ENCODE results near the gene EVX2. TPM values are rescaled to one million over a fixed set of nuclear protein-coding genes. Genes with fewer than 3 reads are reported as not detected.

The EVX2 gene
- polyA plus RNA-seq, 1 donor from 2014 or later, result not detected

GRCh38 chr2:176128172-176128981, 44.6 kb upstream of the EVX2 start:
- Histone ChIP-seq H3K4me2 (ENCODE audit: low read length) (no peak overlapping the region), H3K27me3 (ENCODE audit: insufficient read depth, low read depth, low read length) (peaks cover 97% of the 10 kb centered on the region), H3K27ac (ENCODE audit: low read length) (no peak overlapping the region), H3K9me2 (ENCODE audit: insufficient read depth, low read length) (no peaks in the 10 kb centered on the region), H3K9me3 (ENCODE audit: low read length) (no peaks in the 10 kb centered on the region), H3K9ac (ENCODE audit: low read length) (no peak overlapping the region), H4K20me1 (ENCODE audit: insufficient read depth) (no peaks in the 10 kb centered on the region), H3K79me2 (replicated peaks; ENCODE audit: insufficient read depth, low read length) (no peaks in the 10 kb centered on the region), H2AFZ (ENCODE audit: low read depth, low read length) (no peak overlapping the region), H3K4me3 (ENCODE audit: low read length) (no peak overlapping the region), H3F3A (ENCODE audit: insufficient read depth, low read length, poor library complexity, severe bottlenecking) (no peaks in the 10 kb centered on the region), H3K36me3 (ENCODE audit: insufficient read depth, low read length) (no peaks in the 10 kb centered on the region)
- TF ChIP-seq SMC3 (conservative IDR thresholded peaks at IDR 0.05; ENCODE audit: poor library complexity) (no peak), POLR2AphosphoS5 (IDR thresholded peaks at IDR 0.05) (peak; percentile 28)

DNA sequence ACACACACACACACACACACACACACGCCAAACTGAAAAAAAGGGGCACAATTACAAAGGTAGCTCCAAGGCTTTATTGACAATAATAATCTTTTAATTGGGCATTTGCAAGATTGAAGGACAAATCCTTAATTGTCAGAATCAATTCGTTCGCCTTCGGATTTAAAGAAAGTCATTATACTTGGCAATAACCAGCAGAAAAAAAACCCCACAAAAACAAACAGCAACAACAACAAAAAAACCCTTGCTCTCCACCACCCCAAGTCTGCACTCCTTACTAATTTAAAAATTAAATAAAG, 44.0 kb upstream of the EVX2 start:
- Histone ChIP-seq H3K27me3 (ENCODE audit: insufficient read depth, low read depth, low read length) (peaks cover 97% of the 10 kb centered on the region), H4K20me1 (ENCODE audit: insufficient read depth) (no peaks in the 10 kb centered on the region), H3K9me2 (ENCODE audit: insufficient read depth, low read length) (no peaks in the 10 kb centered on the region), H3K36me3 (ENCODE audit: insufficient read depth, low read length) (no peaks in the 10 kb centered on the region), H2AFZ (ENCODE audit: low read depth, low read length) (no peak overlapping the region), H3K4me3 (ENCODE audit: low read length) (no peak overlapping the region), H3K27ac (ENCODE audit: low read length) (no peak overlapping the region), H3K9me3 (ENCODE audit: low read length) (no peaks in the 10 kb centered on the region), H3F3A (ENCODE audit: insufficient read depth, low read length, poor library complexity, severe bottlenecking) (no peaks in the 10 kb centered on the region), H3K4me2 (ENCODE audit: low read length) (no peak overlapping the region), H3K9ac (ENCODE audit: low read length) (no peak overlapping the region), H3K79me2 (replicated peaks; ENCODE audit: insufficient read depth, low read length) (no peaks in the 10 kb centered on the region)
- TF ChIP-seq CTCF (IDR thresholded peaks at IDR 0.05; ENCODE audit: poor library complexity, severe bottlenecking), result no peak
- TF ChIP-seq EZH2 (IDR thresholded peaks at IDR 0.05; ENCODE audit: borderline replicate concordance, insufficient read depth, low read length, poor library complexity, severe bottlenecking), result no peak
- TF ChIP-seq POLR2AphosphoS5 (IDR thresholded peaks at IDR 0.05), result peak; percentile 7

GRCh38 chr2:176126929-176127773, 43.4 kb upstream of the EVX2 start:
- no peaks in the 10 kb centered on the region for H4K20me1 ChIP-seq (ENCODE audit: insufficient read depth)
- no peak overlapping the region for H3K4me3 ChIP-seq (ENCODE audit: low read length)
- no peaks in the 10 kb centered on the region for H3K36me3 ChIP-seq (ENCODE audit: insufficient read depth, low read length)
- no peaks in the 10 kb centered on the region for H3K79me2 ChIP-seq (replicated peaks; ENCODE audit: insufficient read depth, low read length)
- no peak overlapping the region for H3K9ac ChIP-seq (ENCODE audit: low read length)
- no peak overlapping the region for H2AFZ ChIP-seq (ENCODE audit: low read depth, low read length)
- no peaks in the 10 kb centered on the region for H3K9me3 ChIP-seq (ENCODE audit: low read length)
- H3F3A ChIP-seq (ENCODE audit: insufficient read depth, low read length, poor library complexity, severe bottlenecking), result no peaks in the 10 kb centered on the region
- peaks cover 97% of the 10 kb centered on the region for H3K27me3 ChIP-seq (ENCODE audit: insufficient read depth, low read depth, low read length)
- TF ChIP-seq MXI1 (conservative IDR thresholded peaks at IDR 0.05; ENCODE audit: poor library complexity, severe bottlenecking) (no peak), TAF1 (IDR thresholded peaks at IDR 0.05; ENCODE audit: low read depth) (no peak), RAD21 (conservative IDR thresholded peaks at IDR 0.05) (peak; percentile 90), CTCF (IDR thresholded peaks at IDR 0.05; ENCODE audit: poor library complexity, severe bottlenecking) (peak; percentile 91), EZH2 (IDR thresholded peaks at IDR 0.05; ENCODE audit: borderline replicate concordance, insufficient read depth, low read length, poor library complexity, severe bottlenecking) (no peak), SMC3 (conservative IDR thresholded peaks at IDR 0.05; ENCODE audit: poor library complexity) (peak; percentile 95), POLR2AphosphoS5 (IDR thresholded peaks at IDR 0.05) (no peak), EP300 (conservative IDR thresholded peaks at IDR 0.05; ENCODE audit: poor library complexity, severe bottlenecking) (no peak)
- TF ChIP-seq, protein P1, sequence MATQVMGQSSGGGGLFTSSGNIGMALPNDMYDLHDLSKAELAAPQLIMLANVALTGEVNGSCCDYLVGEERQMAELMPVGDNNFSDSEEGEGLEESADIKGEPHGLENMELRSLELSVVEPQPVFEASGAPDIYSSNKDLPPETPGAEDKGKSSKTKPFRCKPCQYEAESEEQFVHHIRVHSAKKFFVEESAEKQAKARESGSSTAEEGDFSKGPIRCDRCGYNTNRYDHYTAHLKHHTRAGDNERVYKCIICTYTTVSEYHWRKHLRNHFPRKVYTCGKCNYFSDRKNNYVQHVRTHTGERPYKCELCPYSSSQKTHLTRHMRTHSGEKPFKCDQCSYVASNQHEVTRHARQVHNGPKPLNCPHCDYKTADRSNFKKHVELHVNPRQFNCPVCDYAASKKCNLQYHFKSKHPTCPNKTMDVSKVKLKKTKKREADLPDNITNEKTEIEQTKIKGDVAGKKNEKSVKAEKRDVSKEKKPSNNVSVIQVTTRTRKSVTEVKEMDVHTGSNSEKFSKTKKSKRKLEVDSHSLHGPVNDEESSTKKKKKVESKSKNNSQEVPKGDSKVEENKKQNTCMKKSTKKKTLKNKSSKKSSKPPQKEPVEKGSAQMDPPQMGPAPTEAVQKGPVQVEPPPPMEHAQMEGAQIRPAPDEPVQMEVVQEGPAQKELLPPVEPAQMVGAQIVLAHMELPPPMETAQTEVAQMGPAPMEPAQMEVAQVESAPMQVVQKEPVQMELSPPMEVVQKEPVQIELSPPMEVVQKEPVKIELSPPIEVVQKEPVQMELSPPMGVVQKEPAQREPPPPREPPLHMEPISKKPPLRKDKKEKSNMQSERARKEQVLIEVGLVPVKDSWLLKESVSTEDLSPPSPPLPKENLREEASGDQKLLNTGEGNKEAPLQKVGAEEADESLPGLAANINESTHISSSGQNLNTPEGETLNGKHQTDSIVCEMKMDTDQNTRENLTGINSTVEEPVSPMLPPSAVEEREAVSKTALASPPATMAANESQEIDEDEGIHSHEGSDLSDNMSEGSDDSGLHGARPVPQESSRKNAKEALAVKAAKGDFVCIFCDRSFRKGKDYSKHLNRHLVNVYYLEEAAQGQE (IDR thresholded peaks at IDR 0.05; ENCODE audit: borderline replicate concordance), result no peak
- H3K27ac ChIP-seq (ENCODE audit: low read length), result no peak overlapping the region
- H3K9me2 ChIP-seq (ENCODE audit: insufficient read depth, low read length), result no peaks in the 10 kb centered on the region
- no peak overlapping the region for H3K4me2 ChIP-seq (ENCODE audit: low read length)
